Activated CD4-positive, alpha-beta T cell treated with anti-CD3 and anti-CD28 coated beads, Interleukin-2, amount 10 ng/mL, durations not matched to agents 7 days and 5 days (primary cell): Measurements from ENCODE around the gene ZBTB11. TPM values are rescaled to one million over a fixed set of nuclear protein-coding genes. Genes with fewer than 3 reads are reported as not detected.
"Not testable (repeated sequence)": the region's sequence is repeated elsewhere in the genome, so short reads cannot be mapped to it uniquely, and the experiment has no call there.

ENCODE experiments used
- CTCF ChIA-PET: fragments of 350-600 bp; sonication (Branson Sonifier 250); formaldehyde crosslinking; loops from one replicate; lab custom pipeline; 2021; ENCODE audit warnings: antibody characterized with exemption; lab: Charles Lee
- POLR2A ChIA-PET: fragments of 350-600 bp; sonication (Branson Sonifier 250); formaldehyde crosslinking; loops from one replicate; lab custom pipeline; 2021; ENCODE audit warnings: antibody characterized with exemption; lab: Charles Lee
- DNase-seq: peaks from one replicate; pipeline ENCODE4 v3.0.0-alpha.2; 2020
- H3K27ac Mint-ChIP-seq: one replicate; pipeline ENCODE4 v1.8.0; 2021; ENCODE audit warnings: mild to moderate bottlenecking, moderate library complexity, mixed read lengths
- H3K27me3 Mint-ChIP-seq: one replicate; pipeline ENCODE4 v1.8.0; 2021; ENCODE audit warnings: mixed read lengths
- H3K36me3 Mint-ChIP-seq: one replicate; pipeline ENCODE4 v1.8.0; 2021; ENCODE audit warnings: low read depth, mixed read lengths
- H3K4me1 Mint-ChIP-seq: one replicate; pipeline ENCODE4 v1.8.0; 2021; ENCODE audit warnings: mixed read lengths
- H3K4me3 Mint-ChIP-seq: one replicate; pipeline ENCODE4 v1.8.0; 2021; ENCODE audit warnings: mild to moderate bottlenecking, moderate library complexity, mixed read lengths
- H3K9me3 Mint-ChIP-seq: one replicate; pipeline ENCODE4 v1.8.0; 2021; ENCODE audit warnings: mixed read lengths
- total RNA-seq, 2 experiments: library from RNA; stranded (reverse); gene quantifications; one replicate each; pipeline ENCODE4 v1.2.3, GENCODE V29; 2021

ZBTB11 gene
- total RNA-seq, 2 experiments from 2014 or later, result 30.5 to 34.0 TPM

- H3K27me3 Mint-ChIP-seq, result no peaks in the 10 kb centered on the region
- H3K36me3 Mint-ChIP-seq, result no peaks in the 10 kb centered on the region
- H3K9me3 Mint-ChIP-seq, result no peaks in the 10 kb centered on the region
- H3K4me1 Mint-ChIP-seq, result peaks cover 5% of the 10 kb centered on the region
- no peak for DNase-seq
- CTCF ChIA-PET, result no interaction called here
- POLR2A ChIA-PET, result no interaction called here
- H3K27ac Mint-ChIP-seq, result no peak overlapping the region
- no peak overlapping the region for H3K4me3 Mint-ChIP-seq
Measured at GRCh38 chr3:101637451-101637850, 39.5 kb downstream of the ZBTB11 start.

DNA sequence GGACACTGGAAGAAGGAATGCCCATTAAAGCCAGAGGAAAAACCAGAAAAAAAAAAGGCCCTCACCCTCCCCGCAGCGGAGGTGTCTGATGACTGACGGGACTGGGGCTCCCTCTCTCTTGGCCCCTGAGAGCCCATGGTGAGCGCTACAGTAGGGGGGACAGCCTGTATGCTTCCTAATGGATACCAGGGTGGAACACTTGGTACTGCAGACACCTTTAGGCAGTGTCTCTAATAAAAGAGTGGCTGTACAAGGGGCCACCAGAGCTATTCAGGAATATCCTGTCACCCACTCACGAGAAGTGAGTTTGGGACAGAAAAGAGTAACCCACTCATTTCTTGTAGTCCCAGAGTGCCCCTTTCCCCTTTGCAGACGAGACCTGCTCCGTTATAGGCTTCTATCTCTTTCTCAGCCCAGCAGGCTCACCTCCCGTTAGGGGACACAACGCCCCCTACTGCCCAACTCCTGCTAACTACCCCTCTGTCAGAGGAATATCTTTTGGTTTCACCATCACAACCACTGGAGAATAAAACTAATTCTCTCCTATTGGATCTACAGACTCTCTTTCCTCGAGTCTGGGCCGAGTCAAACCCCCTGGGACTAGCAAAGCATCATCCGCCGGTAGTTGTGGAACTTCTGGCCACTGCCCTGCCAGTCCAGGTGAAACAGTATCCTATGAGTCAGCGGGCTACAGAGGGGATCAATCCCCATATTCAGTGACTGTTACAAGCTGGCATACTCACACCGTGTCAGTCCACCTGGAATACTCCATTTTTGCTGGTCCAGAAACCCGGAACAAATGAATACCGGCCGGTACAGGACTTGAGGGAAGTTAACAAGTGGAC, 40.8 kb downstream of the ZBTB11 start:
- H3K27me3 Mint-ChIP-seq, result no peaks in the 10 kb centered on the region
- ChIA-PET CTCF (no interaction called here), POLR2A (no interaction called here)
- peak; percentile 83 for DNase-seq
- H3K4me1 Mint-ChIP-seq, result peaks cover 5% of the 10 kb centered on the region
- H3K27ac Mint-ChIP-seq, result no peak overlapping the region
- H3K4me3 Mint-ChIP-seq, result no peak overlapping the region
- H3K9me3 Mint-ChIP-seq, result no peaks in the 10 kb centered on the region
- no peaks in the 10 kb centered on the region for H3K36me3 Mint-ChIP-seq

GRCh38 chr3:101635345-101635744, 41.6 kb downstream of the ZBTB11 start:
- H3K27me3 Mint-ChIP-seq, result no peaks in the 10 kb centered on the region
- H3K27ac Mint-ChIP-seq, result no peak overlapping the region
- H3K36me3 Mint-ChIP-seq, result no peaks in the 10 kb centered on the region
- H3K4me3 Mint-ChIP-seq, result no peak overlapping the region
- no peaks in the 10 kb centered on the region for H3K9me3 Mint-ChIP-seq
- DNase-seq, result no peak
- H3K4me1 Mint-ChIP-seq, result peaks cover 5% of the 10 kb centered on the region
- ChIA-PET CTCF (no interaction called here), POLR2A (no interaction called here)

- H3K4me1 Mint-ChIP-seq, result peaks cover 5% of the 10 kb centered on the region
- ChIA-PET POLR2A (no interaction called here), CTCF (no interaction called here)
- H3K4me3 Mint-ChIP-seq, result no peak overlapping the region
- no peaks in the 10 kb centered on the region for H3K27me3 Mint-ChIP-seq
- DNase-seq, result no peak
- H3K36me3 Mint-ChIP-seq, result no peaks in the 10 kb centered on the region
- peak overlapping the region; percentile 42 for H3K27ac Mint-ChIP-seq
- no peaks in the 10 kb centered on the region for H3K9me3 Mint-ChIP-seq
Measured at GRCh38 chr3:101634591-101635196, 42.2 kb downstream of the ZBTB11 start.

- H3K9me3 Mint-ChIP-seq, result no peaks in the 10 kb centered on the region
- no peak for DNase-seq
- H3K4me3 Mint-ChIP-seq, result no peak overlapping the region
- no peaks in the 10 kb centered on the region for H3K27me3 Mint-ChIP-seq
- H3K4me1 Mint-ChIP-seq, result peaks cover 5% of the 10 kb centered on the region
- H3K27ac Mint-ChIP-seq, result no peak overlapping the region
- no peaks in the 10 kb centered on the region for H3K36me3 Mint-ChIP-seq
- CTCF ChIA-PET, result no interaction called here
- POLR2A ChIA-PET, result no interaction called here
Measured at GRCh38 chr3:101633186-101633585, 43.7 kb downstream of the ZBTB11 start.

DNA sequence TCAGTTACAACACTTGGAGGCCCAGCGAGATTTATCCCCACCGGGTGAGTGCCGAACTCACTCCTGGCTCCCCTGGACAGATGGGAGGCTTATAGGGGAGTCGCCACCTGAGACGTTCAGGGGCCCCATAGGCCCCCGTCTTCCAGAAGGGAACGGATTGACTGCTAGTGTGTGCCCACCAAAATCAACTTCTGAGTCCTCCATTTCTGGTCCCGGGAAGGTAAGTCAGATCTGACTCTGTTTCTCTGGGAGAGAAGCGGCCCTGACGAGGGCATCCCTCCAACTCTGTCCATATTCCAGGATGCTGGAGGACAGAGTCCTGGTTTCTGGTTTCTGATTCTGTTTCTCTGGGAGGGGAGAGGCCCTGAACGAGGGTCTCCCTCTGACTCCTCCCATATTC, 44.3 kb downstream of the ZBTB11 start:
- ChIA-PET CTCF (no interaction called here), POLR2A (no interaction called here)
- peaks cover 5% of the 10 kb centered on the region for H3K4me1 Mint-ChIP-seq
- no peak overlapping the region for H3K4me3 Mint-ChIP-seq
- no peaks in the 10 kb centered on the region for H3K9me3 Mint-ChIP-seq
- H3K27me3 Mint-ChIP-seq, result no peaks in the 10 kb centered on the region
- DNase-seq, result no peak
- H3K27ac Mint-ChIP-seq, result no peak overlapping the region
- no peaks in the 10 kb centered on the region for H3K36me3 Mint-ChIP-seq

GRCh38 chr3:101631959-101632358, 45.0 kb downstream of the ZBTB11 start:
- H3K4me1 Mint-ChIP-seq, H3K9me3 Mint-ChIP-seq, H3K27ac Mint-ChIP-seq, H3K27me3 Mint-ChIP-seq, POLR2A ChIA-PET, H3K4me3 Mint-ChIP-seq, DNase-seq, H3K36me3 Mint-ChIP-seq: not testable (repeated sequence)
- CTCF ChIA-PET, result interaction anchor here (0.6 to 1.1 kb wide), 2 partner anchors 17 to 921 kb away, joined by 3 read pairs; no protein-coding TSS in a partner anchor

- CTCF ChIA-PET, result interaction anchor here (0.6 to 1.1 kb wide), 3 partner anchors 16 to 921 kb away, joined by 3 read pairs; no protein-coding TSS in a partner anchor
- Mint-ChIP-seq H3K27ac (no peak overlapping the region), H3K4me3 (no peak overlapping the region), H3K36me3 (no peaks in the 10 kb centered on the region), H3K27me3 (no peaks in the 10 kb centered on the region), H3K4me1 (peaks cover 2% of the 10 kb centered on the region), H3K9me3 (no peaks in the 10 kb centered on the region)
- POLR2A ChIA-PET, result no interaction called here
- DNase-seq, result no peak
Measured at GRCh38 chr3:101631098-101631796, 45.7 kb downstream of the ZBTB11 start.

GRCh38 chr3:101629219-101629618, 47.7 kb downstream of the ZBTB11 start:
- no peak for DNase-seq
- no peak overlapping the region for H3K4me3 Mint-ChIP-seq
- CTCF ChIA-PET, result no interaction called here
- H3K36me3 Mint-ChIP-seq, result no peaks in the 10 kb centered on the region
- peaks cover 7% of the 10 kb centered on the region for H3K9me3 Mint-ChIP-seq
- POLR2A ChIA-PET, result no interaction called here
- H3K4me1 Mint-ChIP-seq, result no peaks in the 10 kb centered on the region
- H3K27ac Mint-ChIP-seq, result no peak overlapping the region
- H3K27me3 Mint-ChIP-seq, result no peaks in the 10 kb centered on the region

GRCh38 chr3:101625879-101626278, 51.1 kb downstream of the ZBTB11 start:
- ChIA-PET CTCF (interaction anchor here (0.7 kb wide), 1 partner anchor 557 kb away, joined by 4 read pairs; no protein-coding TSS in a partner anchor), POLR2A (interaction anchor here (0.7 kb wide), 1 partner anchor 1021 kb away, joined by 4 read pairs; no protein-coding TSS in a partner anchor)
- H3K9me3 Mint-ChIP-seq, result peaks cover 7% of the 10 kb centered on the region

GRCh38 chr3:101624857-101625256, 52.1 kb downstream of the ZBTB11 start:
- no peak for DNase-seq
- Mint-ChIP-seq H3K27ac (no peak overlapping the region), H3K4me1 (no peaks in the 10 kb centered on the region), H3K9me3 (peaks cover 7% of the 10 kb centered on the region), H3K27me3 (no peaks in the 10 kb centered on the region), H3K4me3 (no peak overlapping the region), H3K36me3 (no peaks in the 10 kb centered on the region)
- CTCF ChIA-PET, result interaction anchor here (0.8 kb wide), 1 partner anchor 418 kb away, joined by 4 read pairs; no protein-coding TSS in a partner anchor
- POLR2A ChIA-PET, result no interaction called here

More at GRCh38 chr3:101625879-101626278, 51.1 kb downstream of the ZBTB11 start:
- no peaks in the 10 kb centered on the region for H3K4me1 Mint-ChIP-seq
- DNase-seq, result no peak
- H3K36me3 Mint-ChIP-seq, result no peaks in the 10 kb centered on the region
- H3K27ac Mint-ChIP-seq, result no peak overlapping the region
- H3K4me3 Mint-ChIP-seq, result no peak overlapping the region
- H3K27me3 Mint-ChIP-seq, result no peaks in the 10 kb centered on the region

- peaks cover 7% of the 10 kb centered on the region for H3K9me3 Mint-ChIP-seq
- H3K4me3 Mint-ChIP-seq, result no peak overlapping the region
- ChIA-PET POLR2A (no interaction called here), CTCF (interaction anchor here (0.6 kb wide), 1 partner anchor 35 kb away, joined by 4 read pairs; no protein-coding TSS in a partner anchor)
- H3K27me3 Mint-ChIP-seq, result no peaks in the 10 kb centered on the region
- H3K36me3 Mint-ChIP-seq, result no peaks in the 10 kb centered on the region
- DNase-seq, result no peak
- no peak overlapping the region for H3K27ac Mint-ChIP-seq
- no peaks in the 10 kb centered on the region for H3K4me1 Mint-ChIP-seq
Measured at GRCh38 chr3:101623656-101624055, 53.3 kb downstream of the ZBTB11 start.

DNA sequence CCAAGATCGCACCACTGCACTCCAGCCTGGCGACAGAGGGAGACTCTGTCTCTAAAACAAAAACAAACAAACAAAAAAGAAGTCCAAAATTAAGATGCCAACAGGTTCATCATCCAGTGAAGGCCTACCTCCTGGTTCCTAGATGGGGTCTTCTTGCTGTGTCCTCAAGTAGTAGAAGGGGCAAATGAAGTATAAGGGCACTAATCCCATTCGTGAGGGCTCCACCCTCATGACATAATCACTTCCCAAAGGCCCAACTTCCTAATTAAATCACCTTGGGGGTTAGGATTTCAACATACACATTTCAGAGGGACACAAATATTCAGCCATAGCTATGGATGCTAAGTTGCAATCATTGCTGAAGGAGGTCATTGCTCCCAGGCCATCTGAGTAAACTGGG, 57.2 kb downstream of the ZBTB11 start:
- Mint-ChIP-seq H3K36me3 (no peaks in the 10 kb centered on the region), H3K4me3 (no peak overlapping the region), H3K27ac (no peak overlapping the region), H3K27me3 (no peaks in the 10 kb centered on the region), H3K4me1 (no peaks in the 10 kb centered on the region), H3K9me3 (peaks cover under 1% of the 10 kb centered on the region)
- CTCF ChIA-PET, result no interaction called here
- DNase-seq, result no peak
- POLR2A ChIA-PET, result no interaction called here
